ENCODE measurements around the gene SOX8.

SOX8 gene

DNA sequence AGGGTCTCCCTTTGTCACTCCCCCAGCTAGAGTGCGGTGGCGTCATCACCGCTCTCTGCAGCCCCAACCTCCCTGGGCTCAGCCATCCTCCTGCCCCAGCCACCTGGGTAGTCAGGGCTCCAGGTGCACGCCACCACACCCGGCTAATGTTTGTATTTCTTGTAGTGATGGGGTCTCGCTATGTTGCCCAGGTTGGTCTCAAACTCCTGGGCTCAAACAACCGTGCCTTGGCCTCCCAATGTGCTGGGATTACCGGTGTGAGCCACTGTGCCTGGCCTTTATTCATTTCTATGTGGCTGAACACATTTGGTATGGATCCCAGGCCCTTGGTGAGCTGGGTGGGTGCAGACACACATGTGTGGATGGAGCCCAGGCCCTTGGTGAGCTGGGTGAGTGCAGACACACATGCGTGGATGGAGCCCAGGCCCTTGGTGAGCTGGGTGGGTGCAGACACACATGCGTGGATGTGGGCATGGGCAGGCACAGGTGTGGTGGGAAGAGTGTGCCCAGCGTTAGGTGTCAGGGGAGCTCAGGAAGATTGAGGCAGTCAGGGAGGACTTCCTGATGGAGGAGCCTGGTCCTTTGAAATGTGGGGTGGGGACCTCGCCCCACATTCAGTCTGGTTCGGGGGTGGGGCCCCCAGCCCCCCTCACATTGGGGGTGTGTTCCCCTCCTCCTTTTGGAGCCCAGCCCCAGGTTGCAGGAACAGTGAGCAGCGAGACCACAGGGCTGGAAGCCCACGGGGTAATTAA, 37.1 kb downstream of the SOX8 start:
- no peak for TF ChIP-seq CTCF (conservative IDR thresholded peaks at IDR 0.05; ENCODE audit: low read depth, low read length)
- no peak for DNase-seq (ENCODE audit: low read depth)
- H3K4me3 ChIP-seq (ENCODE audit: low read length): no peak overlapping the region

GRCh38 chr16:1019231-1020090, 37.9 kb downstream of the SOX8 start:
- no peak overlapping the region for H3K4me3 ChIP-seq (ENCODE audit: low read length)
- DNase-seq (ENCODE audit: low read depth): peak; percentile 94
- TF ChIP-seq CTCF (conservative IDR thresholded peaks at IDR 0.05; ENCODE audit: low read depth, low read length): no peak

DNA sequence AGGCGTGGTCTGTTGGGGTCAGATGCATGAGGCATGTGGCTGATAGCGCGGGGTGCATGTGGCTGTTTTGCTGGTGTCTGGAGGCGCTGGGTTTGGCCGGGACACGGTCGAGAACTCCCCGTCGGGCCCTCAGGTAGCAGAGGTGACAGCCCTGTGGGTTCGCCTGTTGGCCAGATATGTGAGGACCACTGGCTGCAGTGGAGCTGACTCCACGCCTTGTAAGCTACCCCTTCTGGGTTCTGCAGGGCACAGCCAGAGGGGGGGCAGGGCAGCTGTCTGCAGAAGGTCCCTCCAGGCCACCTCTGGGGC, 38.5 kb downstream of the SOX8 start:
- peak; percentile 67 for DNase-seq (ENCODE audit: low read depth)
- TF ChIP-seq CTCF (conservative IDR thresholded peaks at IDR 0.05; ENCODE audit: low read depth, low read length): no peak
- no peak overlapping the region for H3K4me3 ChIP-seq (ENCODE audit: low read length)

GRCh38 chr16:1020591-1020990, 39.0 kb downstream of the SOX8 start:
- no peak overlapping the region for H3K4me3 ChIP-seq (ENCODE audit: low read length)
- DNase-seq (ENCODE audit: low read depth): no peak
- no peak for TF ChIP-seq CTCF (conservative IDR thresholded peaks at IDR 0.05; ENCODE audit: low read depth, low read length)

DNA sequence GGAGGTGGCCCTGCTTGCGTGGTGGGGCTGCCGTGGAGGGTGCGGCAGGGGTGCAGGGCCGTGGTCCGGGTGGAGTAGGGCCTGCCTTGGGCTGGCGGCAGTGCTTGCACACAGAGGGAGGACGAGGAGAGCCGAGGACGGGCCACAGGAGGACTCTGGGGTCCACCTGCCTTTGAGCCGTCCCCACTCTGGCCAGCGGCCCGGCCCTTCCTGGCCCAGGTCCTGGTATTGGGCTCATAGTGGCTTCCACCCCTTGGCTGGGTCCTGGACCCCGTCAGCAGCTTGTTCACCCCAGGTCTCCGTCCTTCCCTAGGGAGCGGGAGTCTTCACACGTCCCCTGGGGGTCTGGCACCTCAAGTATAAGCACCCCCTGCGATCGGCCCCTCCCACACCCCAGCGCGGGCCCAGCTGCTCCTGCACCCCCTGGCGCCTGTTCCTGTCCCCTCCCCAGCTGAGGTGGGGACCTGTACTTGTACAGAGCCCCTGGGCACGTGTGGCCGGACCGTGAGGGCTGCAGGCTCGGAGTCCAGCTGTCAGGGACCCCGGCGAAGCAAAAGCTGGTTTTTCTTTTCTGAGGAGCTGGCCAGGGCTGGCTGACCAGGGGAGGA, 40.1 kb downstream of the SOX8 start:
- TF ChIP-seq CTCF (conservative IDR thresholded peaks at IDR 0.05; ENCODE audit: low read depth, low read length): no peak
- no peak overlapping the region for H3K4me3 ChIP-seq (ENCODE audit: low read length)
- no peak for DNase-seq (ENCODE audit: low read depth)

DNA sequence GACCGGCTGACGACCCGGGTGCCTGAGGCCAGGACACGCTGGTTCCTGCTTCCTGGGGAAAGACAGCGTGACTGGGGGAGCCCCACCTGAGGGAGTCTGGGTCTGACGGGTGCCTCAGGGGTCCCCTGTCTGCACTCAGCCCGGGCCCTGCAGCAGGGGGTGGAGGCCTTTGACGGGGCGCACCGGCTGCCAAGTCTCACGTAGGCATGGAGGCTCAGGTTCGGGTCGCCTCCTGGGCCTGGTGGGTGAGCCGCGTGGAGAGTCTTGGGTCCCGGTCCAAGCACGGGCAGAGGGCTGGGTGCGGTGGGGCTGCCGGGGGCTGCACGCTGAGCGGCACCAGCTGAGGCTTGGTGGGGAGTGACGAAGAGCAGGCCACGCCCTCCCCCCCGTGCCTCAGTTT, 40.9 kb downstream of the SOX8 start:
- no peak overlapping the region for H3K4me3 ChIP-seq (ENCODE audit: low read length)
- no peak for DNase-seq (ENCODE audit: low read depth)
- TF ChIP-seq CTCF (conservative IDR thresholded peaks at IDR 0.05; ENCODE audit: low read depth, low read length): no peak

Measured in retinal pigment epithelial cell (primary cell).